Measurements from ENCODE around the gene COX4I1.

The COX4I1 gene

GRCh38 chr16:85842848-85843247, 43.4 kb downstream of the COX4I1 start:
- Histone ChIP-seq H3K4me1 (ENCODE audit: control insufficient read depth, insufficient read depth, low read length, unreplicated experiment) (no peaks in the 10 kb centered on the region), H3K36me3 (ENCODE audit: insufficient read depth, low read length) (no peaks in the 10 kb centered on the region), H3K4me3 (ENCODE audit: low read depth, low read length) (no peak overlapping the region), H3K79me2 (ENCODE audit: control insufficient read depth, insufficient read depth, low read length, unreplicated experiment) (no peaks in the 10 kb centered on the region), H3K27me3 (ENCODE audit: insufficient read depth, low read length) (peaks cover 54% of the 10 kb centered on the region), H3K27ac (ENCODE audit: low read depth, low read length) (no peak overlapping the region), H2AFZ (ENCODE audit: low read length, unreplicated experiment) (no peak overlapping the region)

GRCh38 chr16:85843471-85844168, 44.1 kb downstream of the COX4I1 start:
- no peak overlapping the region for H2AFZ ChIP-seq (ENCODE audit: low read length, unreplicated experiment)
- no peaks in the 10 kb centered on the region for H3K4me1 ChIP-seq (ENCODE audit: control insufficient read depth, insufficient read depth, low read length, unreplicated experiment)
- H3K79me2 ChIP-seq (ENCODE audit: control insufficient read depth, insufficient read depth, low read length, unreplicated experiment), result no peaks in the 10 kb centered on the region
- H3K36me3 ChIP-seq (ENCODE audit: insufficient read depth, low read length), result no peaks in the 10 kb centered on the region
- H3K4me3 ChIP-seq (ENCODE audit: low read depth, low read length), result no peak overlapping the region
- H3K27ac ChIP-seq (ENCODE audit: low read depth, low read length), result no peak overlapping the region
- H3K27me3 ChIP-seq (ENCODE audit: insufficient read depth, low read length), result peaks cover 54% of the 10 kb centered on the region

GRCh38 chr16:85844169-85844481, 44.6 kb downstream of the COX4I1 start:
- Histone ChIP-seq H3K79me2 (ENCODE audit: control insufficient read depth, insufficient read depth, low read length, unreplicated experiment) (no peaks in the 10 kb centered on the region), H3K36me3 (ENCODE audit: insufficient read depth, low read length) (no peaks in the 10 kb centered on the region), H2AFZ (ENCODE audit: low read length, unreplicated experiment) (no peak overlapping the region), H3K4me1 (ENCODE audit: control insufficient read depth, insufficient read depth, low read length, unreplicated experiment) (no peaks in the 10 kb centered on the region), H3K27ac (ENCODE audit: low read depth, low read length) (no peak overlapping the region), H3K4me3 (ENCODE audit: low read depth, low read length) (no peak overlapping the region), H3K27me3 (ENCODE audit: insufficient read depth, low read length) (peaks cover 53% of the 10 kb centered on the region)

- Histone ChIP-seq H3K27me3 (ENCODE audit: insufficient read depth, low read length) (peaks cover 60% of the 10 kb centered on the region), H3K4me1 (ENCODE audit: control insufficient read depth, insufficient read depth, low read length, unreplicated experiment) (no peaks in the 10 kb centered on the region), H3K36me3 (ENCODE audit: insufficient read depth, low read length) (no peaks in the 10 kb centered on the region), H2AFZ (ENCODE audit: low read length, unreplicated experiment) (no peak overlapping the region), H3K79me2 (ENCODE audit: control insufficient read depth, insufficient read depth, low read length, unreplicated experiment) (no peaks in the 10 kb centered on the region), H3K27ac (ENCODE audit: low read depth, low read length) (no peak overlapping the region), H3K4me3 (ENCODE audit: low read depth, low read length) (no peak overlapping the region)
These were observed 45.3 kb downstream of the COX4I1 start for GRCh38 chr16:85844786-85845185.

- Histone ChIP-seq H3K4me3 (ENCODE audit: low read depth, low read length) (no peak overlapping the region), H3K27me3 (ENCODE audit: insufficient read depth, low read length) (peaks cover 65% of the 10 kb centered on the region), H3K4me1 (ENCODE audit: control insufficient read depth, insufficient read depth, low read length, unreplicated experiment) (no peaks in the 10 kb centered on the region), H3K36me3 (ENCODE audit: insufficient read depth, low read length) (no peaks in the 10 kb centered on the region), H3K27ac (ENCODE audit: low read depth, low read length) (no peak overlapping the region), H2AFZ (ENCODE audit: low read length, unreplicated experiment) (no peak overlapping the region), H3K79me2 (ENCODE audit: control insufficient read depth, insufficient read depth, low read length, unreplicated experiment) (no peaks in the 10 kb centered on the region)
These were observed 45.8 kb downstream of the COX4I1 start for GRCh38 chr16:85845266-85845665.

- H3K36me3 ChIP-seq (ENCODE audit: insufficient read depth, low read length), result no peaks in the 10 kb centered on the region
- H3K79me2 ChIP-seq (ENCODE audit: control insufficient read depth, insufficient read depth, low read length, unreplicated experiment), result no peaks in the 10 kb centered on the region
- H3K4me1 ChIP-seq (ENCODE audit: control insufficient read depth, insufficient read depth, low read length, unreplicated experiment), result no peaks in the 10 kb centered on the region
- no peak overlapping the region for H3K4me3 ChIP-seq (ENCODE audit: low read depth, low read length)
- H2AFZ ChIP-seq (ENCODE audit: low read length, unreplicated experiment), result no peak overlapping the region
- no peak overlapping the region for H3K27ac ChIP-seq (ENCODE audit: low read depth, low read length)
- peaks cover 72% of the 10 kb centered on the region for H3K27me3 ChIP-seq (ENCODE audit: insufficient read depth, low read length)
These were observed 47.0 kb downstream of the COX4I1 start for GRCh38 chr16:85846461-85846860.

GRCh38 chr16:85847036-85847435, 47.5 kb downstream of the COX4I1 start:
- Histone ChIP-seq H3K27ac (ENCODE audit: low read depth, low read length) (no peak overlapping the region), H3K27me3 (ENCODE audit: insufficient read depth, low read length) (peaks cover 76% of the 10 kb centered on the region), H3K4me1 (ENCODE audit: control insufficient read depth, insufficient read depth, low read length, unreplicated experiment) (no peaks in the 10 kb centered on the region), H3K79me2 (ENCODE audit: control insufficient read depth, insufficient read depth, low read length, unreplicated experiment) (no peaks in the 10 kb centered on the region), H2AFZ (ENCODE audit: low read length, unreplicated experiment) (no peak overlapping the region), H3K4me3 (ENCODE audit: low read depth, low read length) (no peak overlapping the region), H3K36me3 (ENCODE audit: insufficient read depth, low read length) (no peaks in the 10 kb centered on the region)

GRCh38 chr16:85847681-85848601, 48.4 kb downstream of the COX4I1 start:
- Histone ChIP-seq H3K27ac (ENCODE audit: low read depth, low read length) (no peak overlapping the region), H3K27me3 (ENCODE audit: insufficient read depth, low read length) (peaks cover 76% of the 10 kb centered on the region), H3K36me3 (ENCODE audit: insufficient read depth, low read length) (no peaks in the 10 kb centered on the region), H3K4me1 (ENCODE audit: control insufficient read depth, insufficient read depth, low read length, unreplicated experiment) (no peaks in the 10 kb centered on the region), H3K79me2 (ENCODE audit: control insufficient read depth, insufficient read depth, low read length, unreplicated experiment) (no peaks in the 10 kb centered on the region), H3K4me3 (ENCODE audit: low read depth, low read length) (no peak overlapping the region), H2AFZ (ENCODE audit: low read length, unreplicated experiment) (no peak overlapping the region)

- Histone ChIP-seq H3K27ac (ENCODE audit: low read depth, low read length) (no peak overlapping the region), H2AFZ (ENCODE audit: low read length, unreplicated experiment) (no peak overlapping the region), H3K4me3 (ENCODE audit: low read depth, low read length) (no peak overlapping the region), H3K27me3 (ENCODE audit: insufficient read depth, low read length) (peaks cover 72% of the 10 kb centered on the region), H3K36me3 (ENCODE audit: insufficient read depth, low read length) (no peaks in the 10 kb centered on the region), H3K79me2 (ENCODE audit: control insufficient read depth, insufficient read depth, low read length, unreplicated experiment) (no peaks in the 10 kb centered on the region), H3K4me1 (ENCODE audit: control insufficient read depth, insufficient read depth, low read length, unreplicated experiment) (no peaks in the 10 kb centered on the region)
These were observed 49.5 kb downstream of the COX4I1 start for GRCh38 chr16:85848986-85849385.

- H3K79me2 ChIP-seq (ENCODE audit: control insufficient read depth, insufficient read depth, low read length, unreplicated experiment), result no peaks in the 10 kb centered on the region
- H3K4me3 ChIP-seq (ENCODE audit: low read depth, low read length), result no peak overlapping the region
- peaks cover 75% of the 10 kb centered on the region for H3K27me3 ChIP-seq (ENCODE audit: insufficient read depth, low read length)
- no peak overlapping the region for H3K27ac ChIP-seq (ENCODE audit: low read depth, low read length)
- H3K4me1 ChIP-seq (ENCODE audit: control insufficient read depth, insufficient read depth, low read length, unreplicated experiment), result no peaks in the 10 kb centered on the region
- no peaks in the 10 kb centered on the region for H3K36me3 ChIP-seq (ENCODE audit: insufficient read depth, low read length)
- no peak overlapping the region for H2AFZ ChIP-seq (ENCODE audit: low read length, unreplicated experiment)
These were observed 49.9 kb downstream of the COX4I1 start for GRCh38 chr16:85849388-85849787.
